ENCODE data around the gene KIT.

- TF ChIP-seq CTCF (IDR thresholded peaks at IDR 0.05; ENCODE audit: insufficient read depth, low read length, poor library complexity, severe bottlenecking) = no peak
- no peak for TF ChIP-seq EZH2phosphoT487 (conservative IDR thresholded peaks at IDR 0.05; ENCODE audit: low read length)
Measured at GRCh38 chr4:54717694-54718093, 59.9 kb downstream of the KIT start.

Data from SU-DHL-6 (cell line).